A549 (cell line): ENCODE results near the gene LPCAT1. TPM values are rescaled to one million over a fixed set of nuclear protein-coding genes. Genes with fewer than 3 reads are reported as not detected.
A peak's percentile ranks its signal among the peaks of the same experiment; 100 is the strongest.

Experiments
- ATAC-seq, 2 experiments: fragments of 200-7000 bp in 1 of 2; fragments of >200 bp in 1 of 2; cut with Nextera tagmentation in 1 of 2; cut with Tn5 transposase in 1 of 2; 3 replicates each; pipeline versions ENCODE4 v1.8.0 to v1.9.1; 2018 to 2020; ENCODE audit warnings: mild to moderate bottlenecking in 1 of 2, moderate library complexity in 1 of 2
- CTCF ChIA-PET: fragments of 300-600 bp; sonication (Branson Sonifier 250); formaldehyde crosslinking; extraction: SDS; loops from one replicate; lab custom pipeline; 2021; ENCODE audit warnings: antibody characterized with exemption, inconsistent platforms; lab: Yijun Ruan, JAX
- POLR2A ChIA-PET: fragments of 350-600 bp; formaldehyde crosslinking; extraction: SDS; loops from one replicate; lab custom pipeline; 2021; ENCODE audit warnings: antibody characterized with exemption, inconsistent platforms; lab: Yijun Ruan, JAX
- DNase-seq, 2 experiments: peaks; one replicate each; pipeline versions ENCODE4 v3.0.0 to v3.0.0-alpha.2; 2011 to 2016; ENCODE audit warnings: low read depth in 1 of 2, low spot score in 1 of 2
- FAIRE-seq: peaks from 2 replicates; lab custom pipeline; 2011; peaks lifted over from hg19 to GRCh38; lab: Jason Lieb, UNC
- H3K27ac ChIP-seq, 2 experiments: fragments of >200 bp; sonication (Bioruptor Twin); formaldehyde crosslinking; 3 replicates each; pipeline ENCODE4 v1.5.1; 2016 to 2017
- H3K4me1 ChIP-seq: fragments of >200 bp; sonication (Bioruptor Twin); formaldehyde crosslinking; 3 replicates; pipeline ENCODE4 v1.6.1; 2016
- H3K4me2 ChIP-seq: fragments of >200 bp; sonication (Bioruptor Twin); formaldehyde crosslinking; 3 replicates; pipeline ENCODE4 v1.6.1; 2016
- H3K4me3 ChIP-seq: fragments of >200 bp; sonication (Bioruptor Twin); formaldehyde crosslinking; 3 replicates; pipeline ENCODE4 v1.5.1; 2016
- H3K9me3 ChIP-seq: fragments of >200 bp; sonication (Bioruptor Twin); formaldehyde crosslinking; 3 replicates; pipeline ENCODE4 v1.6.1; 2016
- BCL3 ChIP-seq: fragments of >200 bp; sonication (Bioruptor Twin); formaldehyde crosslinking; IDR thresholded peaks from 3 replicates; pipeline ENCODE4 v1.6.1; 2016
- BHLHE40 ChIP-seq: IDR thresholded peaks from 2 replicates; pipeline ENCODE4 v1.6.1; 2012; ENCODE audit warnings: low read depth, low read length, inconsistent platforms
- CEBPB ChIP-seq, 2 experiments: fragments of >200 bp in 1 of 2; sonication (Bioruptor Twin) in 1 of 2; formaldehyde crosslinking in 1 of 2; IDR thresholded peaks; 2 replicates each; pipeline ENCODE4 v1.6.1; 2012 to 2016
- CHD4 ChIP-seq: fragments of 200-600 bp; sonication (generic); IDR thresholded peaks from 2 replicates; pipeline ENCODE4 v1.6.1; 2016; ENCODE audit warnings: antibody characterized with exemption, mild to moderate bottlenecking, borderline replicate concordance
- E2F6 ChIP-seq: IDR thresholded peaks from 2 replicates; pipeline ENCODE4 v1.6.1; 2012; ENCODE audit warnings: low read depth, borderline replicate concordance
- EP300 ChIP-seq, 2 experiments: fragments of >200 bp; sonication (Bioruptor Twin); formaldehyde crosslinking; IDR thresholded peaks; 2 replicates in 1 of 2; 3 replicates in 1 of 2; pipeline ENCODE4 v1.6.1; 2016 to 2017
- FOSL2 ChIP-seq, 2 experiments: fragments of 450-650 bp in 1 of 2; fragments of >200 bp in 1 of 2; sonication (Bioruptor Twin) in 1 of 2; formaldehyde crosslinking; IDR thresholded peaks; 2 replicates each; pipeline versions ENCODE4 v1.5.0 to v1.6.1; 2016 to 2020; ENCODE audit warnings: mild to moderate bottlenecking in 1 of 2, moderate library complexity in 1 of 2
- HOXA7 ChIP-seq: fragments of 250-450 bp; sonication (Bioruptor Pico); IDR thresholded peaks from 2 replicates; pipeline ENCODE4 v1.5.0; 2020; ENCODE audit warnings: mild to moderate bottlenecking, moderate library complexity
- HOXB13 ChIP-seq: fragments of 250-450 bp; sonication (Bioruptor Pico); IDR thresholded peaks from 2 replicates; pipeline ENCODE4 v1.5.0; 2020; ENCODE audit warnings: low read depth, mild to moderate bottlenecking, moderate library complexity
- HOXB5 ChIP-seq: fragments of 250-450 bp; sonication (Bioruptor Pico); IDR thresholded peaks from 2 replicates; pipeline ENCODE4 v1.5.0; 2020; ENCODE audit warnings: mild to moderate bottlenecking, moderate library complexity
- JUN ChIP-seq, 2 experiments: fragments of >200 bp; sonication (Bioruptor Twin); formaldehyde crosslinking; IDR thresholded peaks; 2 replicates in 1 of 2; 3 replicates in 1 of 2; pipeline ENCODE4 v1.6.1; 2016 to 2017
- KDM1A ChIP-seq: fragments of 200-600 bp; sonication (generic); IDR thresholded peaks from 2 replicates; pipeline ENCODE4 v1.6.1; 2016; ENCODE audit warnings: low read depth, mild to moderate bottlenecking
- MAX ChIP-seq: IDR thresholded peaks from 2 replicates; pipeline ENCODE4 v1.6.1; 2012
- MAZ ChIP-seq: fragments of 150-350 bp; IDR thresholded peaks from 2 replicates; pipeline ENCODE4 v1.6.1; 2014; ENCODE audit warnings: antibody characterized with exemption, low read depth, low read length, borderline replicate concordance
- NFE2L2 ChIP-seq: fragments of 150-350 bp; conservative IDR thresholded peaks from 2 replicates; pipeline ENCODE4 v1.6.1; 2014; ENCODE audit warnings: low read length
- NR3C1 ChIP-seq: fragments of >200 bp; sonication (Bioruptor Twin); formaldehyde crosslinking; IDR thresholded peaks from 3 replicates; pipeline ENCODE4 v1.6.1; 2017
- SREBF2 ChIP-seq: fragments of 450-650 bp; IDR thresholded peaks from 2 replicates; pipeline ENCODE4 v1.6.1; 2014; ENCODE audit warnings: mild to moderate bottlenecking, moderate library complexity
- TFCP2L1 ChIP-seq: fragments of 250-450 bp; sonication (Bioruptor Pico); IDR thresholded peaks from 2 replicates; pipeline ENCODE4 v1.5.0; 2021; ENCODE audit warnings: mild to moderate bottlenecking
- TP53 ChIP-seq: fragments of 250-450 bp; sonication (Bioruptor Pico); IDR thresholded peaks from 2 replicates; pipeline ENCODE4 v1.5.0; 2021; ENCODE audit warnings: mild to moderate bottlenecking, moderate library complexity
- ZFP36 ChIP-seq: fragments of 450-650 bp; IDR thresholded peaks from 2 replicates; pipeline ENCODE4 v1.6.1; 2014; ENCODE audit warnings: borderline replicate concordance; ENCODE audit not compliant: partially characterized antibody
- WGBS: methylation state at CpG from one replicate; pipeline ENCODE4 v1.1.6; 2017; ENCODE audit errors: missing lambda C conversion rate; 5-methylcytosine and 5-hydroxymethylcytosine counted together
- polyA plus RNA-seq, 4 experiments: library from polyadenylated mRNA; depleted of rRNA in 3 of 4; stranded (reverse); fragments of >200 nt; fragmentation: RNase III in 1 of 4; extraction: RNeasy Plus Mini Kit Qiagen cat#74134 plus additional on column Dnase treatment in 1 of 4; gene quantifications; 2 replicates in 3 of 4; 3 replicates in 1 of 4; pipeline ENCODE4 v1.2.3, GENCODE V29; 2011 to 2017
- TF ChIP-seq, protein P1 (sequence below): IDR thresholded peaks from 2 replicates; pipeline ENCODE4 v1.6.1; 2012
- TF ChIP-seq, protein P2 (sequence below): fragments of >200 bp; sonication (Bioruptor Twin); formaldehyde crosslinking; IDR thresholded peaks from 2 replicates; pipeline ENCODE4 v1.6.1; 2016
- TF ChIP-seq, protein P3 (sequence below): fragments of 450-650 bp; IDR thresholded peaks from 2 replicates; pipeline ENCODE4 v1.6.1; 2014; ENCODE audit warnings: antibody characterized with exemption
- TF ChIP-seq, protein P4 (sequence below): fragments of >200 bp; sonication (Bioruptor Twin); formaldehyde crosslinking; IDR thresholded peaks from 3 replicates; pipeline ENCODE4 v1.5.1; 2016

The LPCAT1 gene
- polyA plus RNA-seq, 2 of the 4 experiments (the other 2 are of a cell fraction), result 22.9 to 74.9 TPM

DNA sequence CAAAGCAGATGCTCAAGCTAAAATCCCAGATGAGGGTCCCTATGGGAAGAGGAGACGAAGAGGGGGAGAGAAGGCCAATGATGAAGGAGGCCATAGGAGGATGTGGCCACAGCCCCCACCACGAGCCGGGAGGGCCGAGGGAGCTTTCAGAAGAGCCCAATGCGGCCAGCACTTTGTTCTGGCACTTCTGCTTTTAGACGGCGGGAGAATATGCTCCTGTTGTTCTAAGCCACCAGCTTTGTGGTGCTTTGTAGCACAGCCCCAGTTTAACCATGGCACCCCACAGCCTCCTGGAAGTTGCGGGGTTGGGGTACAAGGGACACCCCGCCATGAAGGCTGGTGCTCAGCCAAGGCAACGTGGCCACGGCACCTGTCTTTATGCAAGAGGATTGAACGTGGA lies 33.4 kb downstream of the LPCAT1 start:
- no peak for FAIRE-seq
- ATAC-seq, result no peak
- H3K9me3 ChIP-seq, result no peaks in the 10 kb centered on the region
- CTCF ChIA-PET, result interaction anchor here (1.0 to 3.2 kb wide), 4 partner anchors 10 to 281 kb away, joined by 3 to 18 read pairs (median 4); no protein-coding TSS in a partner anchor
- WGBS, result 94% methylated on average over 12 of the region's 12 CpGs
- DNase-seq, result no peak
- H3K4me2 ChIP-seq, result no peak overlapping the region
- H3K4me1 ChIP-seq, result peaks cover 10% of the 10 kb centered on the region; the same call in 1 of the 3 replicates
- POLR2A ChIA-PET, result no interaction called here
- no peak overlapping the region for H3K27ac ChIP-seq
- TF ChIP-seq NFE2L2, result no peak
- TF ChIP-seq, protein P1, sequence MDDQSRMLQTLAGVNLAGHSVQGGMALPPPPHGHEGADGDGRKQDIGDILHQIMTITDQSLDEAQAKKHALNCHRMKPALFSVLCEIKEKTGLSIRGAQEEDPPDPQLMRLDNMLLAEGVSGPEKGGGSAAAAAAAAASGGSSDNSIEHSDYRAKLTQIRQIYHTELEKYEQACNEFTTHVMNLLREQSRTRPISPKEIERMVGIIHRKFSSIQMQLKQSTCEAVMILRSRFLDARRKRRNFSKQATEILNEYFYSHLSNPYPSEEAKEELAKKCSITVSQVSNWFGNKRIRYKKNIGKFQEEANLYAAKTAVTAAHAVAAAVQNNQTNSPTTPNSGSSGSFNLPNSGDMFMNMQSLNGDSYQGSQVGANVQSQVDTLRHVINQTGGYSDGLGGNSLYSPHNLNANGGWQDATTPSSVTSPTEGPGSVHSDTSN, result no peak
- TF ChIP-seq, protein P2, sequence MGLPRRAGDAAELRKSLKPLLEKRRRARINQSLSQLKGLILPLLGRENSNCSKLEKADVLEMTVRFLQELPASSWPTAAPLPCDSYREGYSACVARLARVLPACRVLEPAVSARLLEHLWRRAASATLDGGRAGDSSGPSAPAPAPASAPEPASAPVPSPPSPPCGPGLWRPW, result no peak
- TF ChIP-seq, all 56 proteins: peak for 0
- H3K4me3 ChIP-seq, result no peak overlapping the region

GRCh38 chr5:1489754-1490153 lies 34.0 kb downstream of the LPCAT1 start:
- POLR2A ChIA-PET, result no interaction called here
- H3K27ac ChIP-seq, result 0 out of 6 replicates have a peak overlapping the region, but pooled peaks of 1 of the 2 experiments have one; percentile 10
- TF ChIP-seq FOSL2 (IDR thresholded peaks at IDR 0.05) (no peak), FOSL2 (CRISPR knock-in tag; IDR thresholded peaks at IDR 0.05) (no peak), MAX (no peak), MAZ (no peak), NR3C1 (no peak), EP300 (IDR thresholded peaks at IDR 0.05) (no peak), NFE2L2 (no peak), SREBF2 (no peak), ZFP36 (no peak), KDM1A (no peak), JUN (IDR thresholded peaks at IDR 0.05) (no peak), CHD4 (no peak)
- TF ChIP-seq, protein P2, result no peak
- TF ChIP-seq, protein P3, sequence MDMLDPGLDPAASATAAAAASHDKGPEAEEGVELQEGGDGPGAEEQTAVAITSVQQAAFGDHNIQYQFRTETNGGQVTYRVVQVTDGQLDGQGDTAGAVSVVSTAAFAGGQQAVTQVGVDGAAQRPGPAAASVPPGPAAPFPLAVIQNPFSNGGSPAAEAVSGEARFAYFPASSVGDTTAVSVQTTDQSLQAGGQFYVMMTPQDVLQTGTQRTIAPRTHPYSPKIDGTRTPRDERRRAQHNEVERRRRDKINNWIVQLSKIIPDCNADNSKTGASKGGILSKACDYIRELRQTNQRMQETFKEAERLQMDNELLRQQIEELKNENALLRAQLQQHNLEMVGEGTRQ, result no peak
- H3K4me1 ChIP-seq, result peaks cover 10% of the 10 kb centered on the region; the same call in 1 of the 3 replicates
- DNase-seq (no peak), ATAC-seq (no peak), FAIRE-seq (no peak)
- H3K9me3 ChIP-seq, result no peaks in the 10 kb centered on the region
- CTCF ChIA-PET, result interaction anchor here (1.0 to 3.2 kb wide), 5 partner anchors 10 to 281 kb away, joined by 3 to 18 read pairs (median 4); no protein-coding TSS in a partner anchor
- H3K4me3 ChIP-seq, result no peak overlapping the region
- WGBS, result 96% methylated on average over 18 of the region's 18 CpGs
- no peak overlapping the region for H3K4me2 ChIP-seq

GRCh38 chr5:1488882-1489680 lies 34.7 kb downstream of the LPCAT1 start:
- peak overlapping the region in 1 of 2 experiments; percentile 64; a peak in 3 of 6 replicates for H3K27ac ChIP-seq

More at GRCh38 chr5:1488882-1489680, 34.7 kb downstream of the LPCAT1 start:
- TF ChIP-seq HOXB13, result no peak
- no peak for TF ChIP-seq TP53
- TF ChIP-seq HOXA7 (CRISPR knock-in tag), result no peak
- TF ChIP-seq JUN (IDR thresholded peaks at IDR 0.05), result no peak
- TF ChIP-seq CEBPB (IDR thresholded peaks at IDR 0.05), result no peak
- TF ChIP-seq HOXB5 (CRISPR knock-in tag), result no peak
- no peak for TF ChIP-seq BHLHE40
- TF ChIP-seq, protein P4, sequence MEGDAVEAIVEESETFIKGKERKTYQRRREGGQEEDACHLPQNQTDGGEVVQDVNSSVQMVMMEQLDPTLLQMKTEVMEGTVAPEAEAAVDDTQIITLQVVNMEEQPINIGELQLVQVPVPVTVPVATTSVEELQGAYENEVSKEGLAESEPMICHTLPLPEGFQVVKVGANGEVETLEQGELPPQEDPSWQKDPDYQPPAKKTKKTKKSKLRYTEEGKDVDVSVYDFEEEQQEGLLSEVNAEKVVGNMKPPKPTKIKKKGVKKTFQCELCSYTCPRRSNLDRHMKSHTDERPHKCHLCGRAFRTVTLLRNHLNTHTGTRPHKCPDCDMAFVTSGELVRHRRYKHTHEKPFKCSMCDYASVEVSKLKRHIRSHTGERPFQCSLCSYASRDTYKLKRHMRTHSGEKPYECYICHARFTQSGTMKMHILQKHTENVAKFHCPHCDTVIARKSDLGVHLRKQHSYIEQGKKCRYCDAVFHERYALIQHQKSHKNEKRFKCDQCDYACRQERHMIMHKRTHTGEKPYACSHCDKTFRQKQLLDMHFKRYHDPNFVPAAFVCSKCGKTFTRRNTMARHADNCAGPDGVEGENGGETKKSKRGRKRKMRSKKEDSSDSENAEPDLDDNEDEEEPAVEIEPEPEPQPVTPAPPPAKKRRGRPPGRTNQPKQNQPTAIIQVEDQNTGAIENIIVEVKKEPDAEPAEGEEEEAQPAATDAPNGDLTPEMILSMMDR, result no peak
- TF ChIP-seq TFCP2L1, result no peak
- no peak for TF ChIP-seq E2F6
- TF ChIP-seq BCL3, result no peak
- Histone ChIP-seq H3K4me2 (no peak overlapping the region), H3K4me1 (peaks cover 10% of the 10 kb centered on the region; the same call in 1 of the 3 replicates), H3K4me3 (no peak overlapping the region), H3K9me3 (no peaks in the 10 kb centered on the region)
- 75% methylated on average over 10 of the region's 14 CpGs for WGBS
- FAIRE-seq (no peak), DNase-seq (no peak), ATAC-seq (peak; percentile 39 to 43; a peak in 2 of 6 replicates)
- CTCF ChIA-PET, result interaction anchor here (1.0 to 3.2 kb wide), 4 partner anchors 9 to 156 kb away, joined by 3 to 18 read pairs (median 4); no protein-coding TSS in a partner anchor
- POLR2A ChIA-PET, result interaction anchor here (0.5 kb wide), 1 partner anchor 59 kb away, joined by 4 read pairs; no protein-coding TSS in a partner anchor
